OCI-LY3 (cell line): Measurements from ENCODE around the gene PPARGC1A.

Experiments
- H2AFZ ChIP-seq: fragments of 200-600, 300-600 bp; shearing (Covaris generic); 2 replicates; pipeline ENCODE4 v1.6.0; 2014; ENCODE audit warnings: antibody characterized with exemption, low read depth, low read length
- H3K27ac ChIP-seq: fragments of 200-600, 300-600 bp; sonication (generic); 2 replicates; pipeline ENCODE4 v1.5.1; 2014; ENCODE audit warnings: mild to moderate bottlenecking, low read length, moderate library complexity, mixed read lengths
- H3K27me3 ChIP-seq: fragments of 200-600, 300-600 bp; sonication (generic); 2 replicates; pipeline ENCODE4 v1.6.1; 2014; ENCODE audit warnings: low read depth, low read length, mixed read lengths
- H3K36me3 ChIP-seq: fragments of 200-600, 300-600 bp; sonication (generic); replicated peaks from 2 replicates; pipeline ENCODE3; 2014; ENCODE audit warnings: low read depth, low read length, mixed read lengths
- H3K4me1 ChIP-seq: fragments of 300-600, 200-600 bp; sonication (generic); 2 replicates; pipeline ENCODE4 v1.6.1; 2014; ENCODE audit warnings: low read length, mixed read lengths
- H3K4me2 ChIP-seq: fragments of 200-600, 300-600 bp; sonication (generic); 2 replicates; pipeline ENCODE4 v1.6.1; 2014; ENCODE audit warnings: low read length, mixed read lengths
- H3K4me3 ChIP-seq: fragments of 300-600, 200-600 bp; sonication (generic); 2 replicates; pipeline ENCODE4 v1.5.1; 2014; ENCODE audit warnings: antibody characterized with exemption, mild to moderate bottlenecking, low read length, moderate library complexity
- H3K79me2 ChIP-seq: fragments of 300-600, 200-600 bp; shearing (Covaris generic); 2 replicates; pipeline ENCODE4 v1.6.1; 2014; ENCODE audit warnings: mild to moderate bottlenecking, low read length, mixed read lengths
- H3K9ac ChIP-seq: fragments of 300-600, 200-600 bp; shearing (Covaris generic); 2 replicates; pipeline ENCODE4 v1.6.0; 2014; ENCODE audit warnings: mild to moderate bottlenecking, low read length, moderate library complexity
- H3K9me3 ChIP-seq: fragments of 200-600, 300-600 bp; shearing (Covaris generic); 2 replicates; pipeline ENCODE4 v1.6.1; 2014; ENCODE audit warnings: low read length, mixed read lengths; ENCODE audit not compliant: insufficient read depth
- H4K20me1 ChIP-seq: fragments of 200-600, 300-600 bp; sonication (generic); 2 replicates; pipeline ENCODE4 v1.6.1; 2016; ENCODE audit warnings: low read length, mixed read lengths; ENCODE audit not compliant: insufficient read depth
- CTCF ChIP-seq: fragments of 200-600, 300-600 bp; sonication (generic); IDR thresholded peaks from 2 replicates; pipeline ENCODE4 v1.5.1; 2014; ENCODE audit warnings: antibody characterized with exemption, low read length, low read depth
- EZH2phosphoT487 ChIP-seq: fragments of 200-600 bp; shearing (Covaris generic); IDR thresholded peaks from 2 replicates; pipeline ENCODE4 v1.6.1; 2018; ENCODE audit warnings: antibody characterized with exemption, mixed run types, low read depth

Gene PPARGC1A

GRCh38 chr4:23911675-23912455 is 22.0 kb upstream of the PPARGC1A start:
- no peak for TF ChIP-seq EZH2phosphoT487
- TF ChIP-seq CTCF = no peak
- no peak overlapping the region for H3K9ac ChIP-seq

GRCh38 chr4:23909671-23910070 is 19.8 kb upstream of the PPARGC1A start:
- H3K9ac ChIP-seq = no peak overlapping the region
- peaks cover 14% of the 10 kb centered on the region; the same call in 1 of the 2 replicates for H3K4me1 ChIP-seq
- H3K27ac ChIP-seq = no peak overlapping the region
- H3K27me3 ChIP-seq = no peaks in the 10 kb centered on the region
- no peak overlapping the region for H2AFZ ChIP-seq
- no peak overlapping the region for H3K4me3 ChIP-seq
- H3K9me3 ChIP-seq = no peaks in the 10 kb centered on the region
- no peaks in the 10 kb centered on the region for H3K79me2 ChIP-seq
- H3K4me2 ChIP-seq = no peak overlapping the region
- no peaks in the 10 kb centered on the region for H3K36me3 ChIP-seq
- TF ChIP-seq EZH2phosphoT487 (no peak), CTCF (no peak)
- no peaks in the 10 kb centered on the region for H4K20me1 ChIP-seq

More at GRCh38 chr4:23911675-23912455, 22.0 kb upstream of the PPARGC1A start:
- Histone ChIP-seq H3K4me1 (peaks cover 14% of the 10 kb centered on the region; the same call in 1 of the 2 replicates), H3K36me3 (no peaks in the 10 kb centered on the region), H4K20me1 (no peaks in the 10 kb centered on the region), H3K4me3 (no peak overlapping the region), H3K79me2 (no peaks in the 10 kb centered on the region), H3K9me3 (no peaks in the 10 kb centered on the region), H2AFZ (no peak overlapping the region), H3K27me3 (no peaks in the 10 kb centered on the region), H3K27ac (no peak overlapping the region), H3K4me2 (no peak overlapping the region; the same call in 1 of the 2 replicates)

GRCh38 chr4:23906839-23907238 is 17.0 kb upstream of the PPARGC1A start:
- no peak overlapping the region for H3K4me3 ChIP-seq
- H3K9ac ChIP-seq = no peak overlapping the region
- no peak overlapping the region for H3K27ac ChIP-seq
- peaks cover 11% of the 10 kb centered on the region; the same call in 1 of the 2 replicates for H3K4me1 ChIP-seq
- no peaks in the 10 kb centered on the region for H3K27me3 ChIP-seq
- no peak overlapping the region for H3K4me2 ChIP-seq
- H3K36me3 ChIP-seq = no peaks in the 10 kb centered on the region
- no peaks in the 10 kb centered on the region for H3K9me3 ChIP-seq
- no peaks in the 10 kb centered on the region for H4K20me1 ChIP-seq
- H2AFZ ChIP-seq = no peak overlapping the region
- TF ChIP-seq CTCF (no peak), EZH2phosphoT487 (no peak)
- no peaks in the 10 kb centered on the region for H3K79me2 ChIP-seq

- Histone ChIP-seq H3K9ac (no peak overlapping the region), H3K4me1 (no peaks in the 10 kb centered on the region; the same call in 1 of the 2 replicates), H3K4me3 (no peak overlapping the region), H3K79me2 (no peaks in the 10 kb centered on the region), H3K27ac (no peak overlapping the region), H3K9me3 (no peaks in the 10 kb centered on the region), H3K4me2 (peak overlapping the region; percentile 16; the same call in 1 of the 2 replicates), H4K20me1 (no peaks in the 10 kb centered on the region), H3K36me3 (no peaks in the 10 kb centered on the region), H3K27me3 (no peaks in the 10 kb centered on the region), H2AFZ (no peak overlapping the region)
- TF ChIP-seq EZH2phosphoT487 (no peak), CTCF (no peak)
Measured at GRCh38 chr4:23904639-23905071, 14.8 kb upstream of the PPARGC1A start.
